Stimulated activated CD8-positive, alpha-beta memory T cell treated with anti-CD3 and anti-CD28 coated beads, Interleukin-7, amount 100 ng/mL, for 48 hours (primary cell): ENCODE results near the gene MAPK8IP1.

ENCODE experiments used
- DNase-seq, 2 donors: peaks; one replicate each; pipeline ENCODE4 v3.0.0-alpha.2; 2020; ENCODE audit warnings: low read depth in 1 of 2; ENCODE audit errors: extremely low read depth in 1 of 2

The MAPK8IP1 gene

GRCh38 chr11:45859661-45860140 lies 25.8 kb upstream of the MAPK8IP1 start:
- DNase-seq: no peak

- DNase-seq: no peak
These were observed 25.1 kb upstream of the MAPK8IP1 start for GRCh38 chr11:45860348-45860747.

- DNase-seq: no peak
These were observed 24.5 kb upstream of the MAPK8IP1 start for GRCh38 chr11:45860764-45861510.

GRCh38 chr11:45864041-45864440 lies 21.4 kb upstream of the MAPK8IP1 start:
- DNase-seq: no peak

- DNase-seq: no peak
These were observed 15.9 kb upstream of the MAPK8IP1 start for GRCh38 chr11:45869551-45869950.

- DNase-seq: no peak
These were observed 14.7 kb upstream of the MAPK8IP1 start for GRCh38 chr11:45870706-45871105.

GRCh38 chr11:45871638-45872037 lies 13.8 kb upstream of the MAPK8IP1 start:
- DNase-seq: no peak

GRCh38 chr11:45872651-45873356 lies 12.6 kb upstream of the MAPK8IP1 start:
- DNase-seq: peak in 1 of 2 donors; percentile 21

GRCh38 chr11:45876401-45876800 lies 9.1 kb upstream of the MAPK8IP1 start:
- no peak for DNase-seq

GRCh38 chr11:45877221-45877620 lies 8.2 kb upstream of the MAPK8IP1 start:
- no peak for DNase-seq

GRCh38 chr11:45877845-45878244 lies 7.6 kb upstream of the MAPK8IP1 start:
- DNase-seq: no peak

- DNase-seq: no peak
These were observed 5.4 kb upstream of the MAPK8IP1 start for GRCh38 chr11:45879803-45880686.

GRCh38 chr11:45880772-45881570 lies 4.5 kb upstream of the MAPK8IP1 start:
- no peak for DNase-seq

GRCh38 chr11:45881708-45882368 lies 3.6 kb upstream of the MAPK8IP1 start:
- no peak for DNase-seq

- DNase-seq: no peak
These were observed 760 bp upstream of the MAPK8IP1 start for GRCh38 chr11:45884596-45885185.

GRCh38 chr11:45885921-45886721 lies 670 bp downstream of the MAPK8IP1 start:
- no peak for DNase-seq

GRCh38 chr11:45886816-45887520 lies 1.5 kb downstream of the MAPK8IP1 start:
- DNase-seq: no peak

GRCh38 chr11:45887587-45887986 lies 2.1 kb downstream of the MAPK8IP1 start:
- no peak for DNase-seq
